22Rv1 (cell line): ENCODE results near the gene NRDE2.
"Not testable (repeated sequence)": the region's sequence is repeated elsewhere in the genome, so short reads cannot be mapped to it uniquely, and the experiment has no call there.

Source experiments
- CTCF ChIP-seq: fragments of 450-650 bp; IDR thresholded peaks from 2 replicates; pipeline ENCODE4 v1.5.1; 2017; ENCODE audit warnings: mild to moderate bottlenecking
- ZFX ChIP-seq: fragments of 450-650 bp; IDR thresholded peaks from 2 replicates; pipeline ENCODE4 v1.6.1; 2017; ENCODE audit warnings: antibody characterized with exemption, borderline replicate concordance

GRCh38 chr14:90341232-90341631, 9.5 kb upstream of the NRDE2 start:
- TF ChIP-seq CTCF, ZFX: not testable (repeated sequence)
